NCI-H1694 treated with DMSO at 0.1 percent for 48 hours (cell line): ENCODE data around the gene HOXC10.

ENCODE experiments used
- DNase-seq: peaks from one replicate; lab custom pipeline; 2025; lab: John Stamatoyannopoulos, UW

Gene HOXC10

GRCh38 chr12:53984901-53985691 lies at the start of gene HOXC10:
Gene HOXC10, plus strand, starts transcription at chr12:53985146. Its CDS starts 114 bp downstream, at chr12:53985260.
- peak; percentile 92 for DNase-seq

GRCh38 chr12:53935383-53936341 lies 49.3 kb upstream of the HOXC10 start:
- DNase-seq: no peak

- DNase-seq: no peak
Measured at GRCh38 chr12:53937099-53937498, 47.8 kb upstream of the HOXC10 start.

GRCh38 chr12:53937596-53938325 lies 47.2 kb upstream of the HOXC10 start:
- no peak for DNase-seq

- peak; percentile 94 for DNase-seq
Measured at GRCh38 chr12:53938326-53939140, 46.4 kb upstream of the HOXC10 start, which contains the start of gene HOXC13. Gene HOXC13, plus strand, starts transcription at chr12:53938831. Its CDS starts 76 bp downstream, at chr12:53938907.

- no peak for DNase-seq
Measured at GRCh38 chr12:53939141-53940108, 45.5 kb upstream of the HOXC10 start.

- DNase-seq: no peak
Measured at GRCh38 chr12:53940443-53941014, 44.4 kb upstream of the HOXC10 start.

GRCh38 chr12:53941187-53941586 lies 43.8 kb upstream of the HOXC10 start:
- DNase-seq: no peak

- no peak for DNase-seq
Measured at GRCh38 chr12:53941750-53942149, 43.2 kb upstream of the HOXC10 start.

- DNase-seq: no peak
Measured at GRCh38 chr12:53942467-53942997, 42.4 kb upstream of the HOXC10 start.

- no peak for DNase-seq
Measured at GRCh38 chr12:53944209-53944608, 40.7 kb upstream of the HOXC10 start.

- DNase-seq: no peak
Measured at GRCh38 chr12:53944907-53945847, 39.8 kb upstream of the HOXC10 start.

GRCh38 chr12:53947743-53948142 lies 37.2 kb upstream of the HOXC10 start:
- no peak for DNase-seq

GRCh38 chr12:53948650-53949593 lies 36.0 kb upstream of the HOXC10 start:
- no peak for DNase-seq

- DNase-seq: no peak
Measured at GRCh38 chr12:53949631-53950436, 35.1 kb upstream of the HOXC10 start.

GRCh38 chr12:53950437-53950773 lies 34.5 kb upstream of the HOXC10 start:
- no peak for DNase-seq
